Esophagus squamous epithelium (tissue), 5 donors: ENCODE data around the gene TRMT6. TPM values are rescaled to one million over a fixed set of nuclear protein-coding genes. Genes with fewer than 3 reads are reported as not detected.

Experiments used
- DNase-seq: peaks from one replicate; lab custom pipeline; 2025; lab: John Stamatoyannopoulos, UW
- H3K27ac ChIP-seq, 4 donors: fragments of 200-600 bp; sonication (generic); one replicate each; pipeline ENCODE4 v1.5.1; 2016 to 2019; ENCODE audit warnings: mild to moderate bottlenecking in 1 of 4
- H3K27me3 ChIP-seq, 4 donors: fragments of 200-600 bp; sonication (generic); 1 replicate in 3 of 4; 2 replicates in 1 of 4; pipeline versions ENCODE4 v1.5.1 to v1.6.0; 2017 to 2021; ENCODE audit warnings: antibody characterized with exemption in 1 of 4
- H3K36me3 ChIP-seq, 3 donors: fragments of 200-600 bp; sonication (generic); one replicate each; pipeline ENCODE4 v1.5.1; 2016 to 2019
- H3K4me1 ChIP-seq, 3 donors: fragments of 200-600 bp; sonication (generic); one replicate each; pipeline ENCODE4 v1.5.1; 2017 to 2019
- H3K4me3 ChIP-seq, 4 donors: fragments of 200-600 bp; sonication (generic); 1 replicate in 3 of 4; 2 replicates in 1 of 4; pipeline ENCODE4 v1.5.1; 2016 to 2019; ENCODE audit warnings: mild to moderate bottlenecking in 2 of 4, moderate library complexity in 1 of 4
- H3K9me3 ChIP-seq, 3 donors: fragments of 200-600 bp; sonication (generic); one replicate each; pipeline ENCODE4 v1.5.1; 2016 to 2019
- POLR2A ChIP-seq, 4 donors: fragments of 450-650 bp; IDR thresholded peaks; one replicate each; pipeline ENCODE4 v1.6.1; 2017; ENCODE audit warnings: antibody characterized with exemption in 4 of 4, mild to moderate bottlenecking in 4 of 4, moderate library complexity in 3 of 4
- WGBS, 2 donors: methylation state at CpG; one replicate each; pipeline ENCODE4 v1.1.5; 2018; 5-methylcytosine and 5-hydroxymethylcytosine counted together
- intact Hi-C: fragments of 100-400 bp; cut with DNase I; formaldehyde crosslinking; loops from one replicate; pipeline ENCODE4 v1.15.0; 2022
- total RNA-seq, 4 donors: library from RNA; depleted of rRNA; stranded (reverse); fragments of >200 nt; gene quantifications; one replicate each; pipeline ENCODE4 v1.1.0, GENCODE V29; 2016
- TF ChIP-seq, protein P1 (sequence below), 6 experiments: fragments of 450-650 bp in 4 of 6; fragments of 200-600 bp in 2 of 6; sonication (generic) in 2 of 6; IDR thresholded peaks; one replicate each; pipeline ENCODE4 v1.5.1; 2016 to 2019; ENCODE audit warnings: antibody characterized with exemption in 6 of 6, mild to moderate bottlenecking in 4 of 6, moderate library complexity in 4 of 6
- donor health status: DM: yes; HTN: yes; CAD: no.

Gene TRMT6
- total RNA-seq, 4 donors from 2014 or later: 8.2 to 19.8 (median 13.8) TPM

DNA sequence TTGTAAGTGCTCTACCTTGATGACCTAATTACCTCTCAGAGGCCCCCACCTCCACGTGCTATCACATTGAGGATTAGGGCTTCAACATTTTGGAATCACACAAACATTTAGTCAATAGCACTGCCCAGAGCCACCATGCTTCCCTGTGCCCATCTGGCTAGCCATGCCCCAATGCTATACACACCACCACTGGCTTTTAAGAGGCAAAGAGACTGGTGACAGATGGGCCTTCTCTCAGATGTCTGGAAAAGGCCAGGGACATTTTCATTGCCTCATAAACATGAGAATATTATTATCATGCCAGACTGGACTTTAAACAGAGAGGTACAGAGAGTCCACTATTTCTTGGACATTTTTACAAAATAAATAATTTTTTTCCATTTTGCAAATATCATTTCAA is 29.8 kb downstream of the TRMT6 start:
- H3K27me3 ChIP-seq: peaks cover 0 to 22% (median 0%) of the 10 kb centered on the region in 4 donors
- no peaks in the 10 kb centered on the region for H3K36me3 ChIP-seq
- H3K4me3 ChIP-seq: no peak overlapping the region
- intact Hi-C loops: no loop called here
- H3K4me1 ChIP-seq: peaks cover 0 to 13% (median 3%) of the 10 kb centered on the region in 3 donors
- H3K27ac ChIP-seq: no peak overlapping the region
- TF ChIP-seq, protein P1, sequence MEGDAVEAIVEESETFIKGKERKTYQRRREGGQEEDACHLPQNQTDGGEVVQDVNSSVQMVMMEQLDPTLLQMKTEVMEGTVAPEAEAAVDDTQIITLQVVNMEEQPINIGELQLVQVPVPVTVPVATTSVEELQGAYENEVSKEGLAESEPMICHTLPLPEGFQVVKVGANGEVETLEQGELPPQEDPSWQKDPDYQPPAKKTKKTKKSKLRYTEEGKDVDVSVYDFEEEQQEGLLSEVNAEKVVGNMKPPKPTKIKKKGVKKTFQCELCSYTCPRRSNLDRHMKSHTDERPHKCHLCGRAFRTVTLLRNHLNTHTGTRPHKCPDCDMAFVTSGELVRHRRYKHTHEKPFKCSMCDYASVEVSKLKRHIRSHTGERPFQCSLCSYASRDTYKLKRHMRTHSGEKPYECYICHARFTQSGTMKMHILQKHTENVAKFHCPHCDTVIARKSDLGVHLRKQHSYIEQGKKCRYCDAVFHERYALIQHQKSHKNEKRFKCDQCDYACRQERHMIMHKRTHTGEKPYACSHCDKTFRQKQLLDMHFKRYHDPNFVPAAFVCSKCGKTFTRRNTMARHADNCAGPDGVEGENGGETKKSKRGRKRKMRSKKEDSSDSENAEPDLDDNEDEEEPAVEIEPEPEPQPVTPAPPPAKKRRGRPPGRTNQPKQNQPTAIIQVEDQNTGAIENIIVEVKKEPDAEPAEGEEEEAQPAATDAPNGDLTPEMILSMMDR (IDR thresholded peaks at IDR 0.05): no peak
- TF ChIP-seq POLR2A (IDR thresholded peaks at IDR 0.05): no peak
- H3K9me3 ChIP-seq: no peaks in the 10 kb centered on the region
- 36 to 45% methylated on average over 1 of the region's 1 CpG for WGBS, 2 donors
- no peak for DNase-seq

DNA sequence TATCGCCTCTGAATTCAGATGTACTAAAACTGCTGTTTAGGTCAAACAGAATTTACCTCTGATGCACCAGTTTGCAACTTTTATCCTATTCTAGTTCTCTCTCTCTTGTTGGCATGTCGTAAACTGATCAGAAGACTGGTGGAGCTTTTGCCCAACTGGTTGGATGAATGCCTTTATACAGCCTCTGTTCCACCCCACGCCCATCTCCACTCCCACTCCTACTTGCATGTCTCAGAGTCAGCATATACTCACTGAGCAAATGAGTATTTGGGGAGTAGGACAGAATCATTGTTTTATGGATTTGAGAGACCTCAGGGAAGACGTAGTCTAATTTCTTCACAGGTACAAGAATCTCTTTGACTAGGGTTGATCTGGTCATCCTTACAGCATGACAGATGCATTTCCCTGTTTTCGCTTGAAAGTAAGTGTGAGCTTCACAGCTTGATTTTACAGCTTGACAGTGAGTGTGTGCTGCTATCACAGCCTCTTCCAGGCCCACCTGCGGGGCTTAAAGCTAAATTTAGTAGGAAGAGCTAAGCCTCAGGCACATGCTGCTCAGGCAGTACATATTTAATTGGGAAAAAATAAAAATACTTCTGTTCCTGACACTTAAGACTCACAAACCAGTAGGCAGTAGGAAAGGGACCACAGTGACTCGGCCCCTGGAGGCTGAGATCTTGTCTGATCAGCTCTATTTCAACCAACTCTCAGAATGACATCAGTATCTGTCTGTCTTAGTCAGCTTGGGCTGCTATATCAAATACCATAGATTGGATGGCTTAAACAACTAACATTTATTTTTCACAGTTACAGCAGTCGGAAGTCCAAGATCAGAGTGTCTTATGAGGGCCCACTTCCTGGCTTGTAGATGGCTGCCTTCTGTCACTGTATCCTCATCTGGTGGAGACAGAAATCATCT is 30.4 kb downstream of the TRMT6 start:
- 38 to 50% methylated on average over 8 of the region's 8 CpGs for WGBS, 2 donors
- intact Hi-C loops: no loop called here
- Histone ChIP-seq H3K27ac (no peak overlapping the region), H3K36me3 (no peaks in the 10 kb centered on the region), H3K4me3 (no peak overlapping the region), H3K4me1 (peaks cover 0 to 13% (median 3%) of the 10 kb centered on the region in 3 donors), H3K9me3 (no peaks in the 10 kb centered on the region), H3K27me3 (peaks cover 0 to 22% (median 0%) of the 10 kb centered on the region in 4 donors)
- TF ChIP-seq POLR2A (IDR thresholded peaks at IDR 0.05): no peak
- TF ChIP-seq, protein P1 (IDR thresholded peaks at IDR 0.05): no peak
- DNase-seq: no peak

DNA sequence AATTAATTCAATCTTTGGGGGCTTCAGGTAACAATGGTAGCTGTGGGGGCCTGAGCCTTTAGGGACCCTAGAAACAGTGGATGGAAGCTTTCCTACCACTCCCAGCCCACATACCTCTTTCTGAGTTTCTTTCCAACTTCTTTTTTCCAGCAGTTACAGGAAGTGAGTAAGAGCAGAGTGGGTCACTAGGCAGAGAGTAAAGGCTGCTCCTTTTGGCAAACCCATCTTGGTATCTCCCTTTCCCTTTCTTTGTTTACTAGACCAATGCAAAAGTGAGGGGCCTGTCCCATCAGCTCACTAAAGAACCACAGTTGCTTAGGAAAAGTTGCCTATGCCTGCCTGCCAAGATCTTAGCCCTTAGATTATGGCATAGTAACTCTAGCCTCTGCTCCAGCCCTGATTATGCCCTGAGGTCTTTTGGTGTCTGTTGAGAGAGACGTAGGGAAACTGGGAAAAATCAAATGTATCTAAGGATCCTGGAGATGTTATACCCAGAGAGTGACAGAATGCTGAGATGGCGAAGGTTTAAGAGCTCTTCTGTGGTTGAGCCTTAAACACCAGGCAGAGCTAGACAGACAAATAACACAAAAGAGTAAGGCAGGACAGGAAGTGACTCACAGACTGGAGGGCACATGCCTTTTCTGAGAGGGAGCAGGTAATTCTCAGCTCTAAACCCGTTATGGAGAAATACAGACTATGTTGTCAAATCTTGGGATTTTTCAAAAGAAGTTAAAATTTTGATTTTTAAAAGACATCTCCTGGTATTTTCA is 31.3 kb downstream of the TRMT6 start:
- no peak for DNase-seq

DNA sequence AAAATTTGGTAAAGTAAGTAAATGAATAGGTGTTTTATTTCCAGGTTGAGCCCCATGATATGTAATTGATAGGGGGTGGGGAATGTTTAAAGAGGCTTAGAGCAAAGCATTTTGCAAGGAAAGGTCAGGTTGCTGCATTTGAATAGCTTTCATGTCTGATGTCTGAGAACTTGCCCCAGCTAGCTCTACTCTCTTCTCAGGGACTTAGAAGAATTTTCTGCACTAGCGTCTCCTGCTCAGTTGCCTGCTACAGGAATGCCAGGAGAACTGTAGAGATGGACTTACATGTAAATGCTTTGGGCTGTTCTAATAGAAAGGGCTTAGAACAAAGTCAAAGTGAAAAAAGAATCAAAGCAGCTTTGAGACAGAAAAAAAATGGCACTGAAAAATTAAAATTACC is 35.5 kb downstream of the TRMT6 start:
- no peak for DNase-seq
- Histone ChIP-seq H3K27ac (no peak overlapping the region), H3K9me3 (no peaks in the 10 kb centered on the region), H3K27me3 (peaks cover 0 to 38% (median 6%) of the 10 kb centered on the region in 4 donors), H3K4me3 (no peak overlapping the region), H3K4me1 (peaks cover 3 to 21% (median 11%) of the 10 kb centered on the region in 3 donors), H3K36me3 (no peaks in the 10 kb centered on the region)
- intact Hi-C loops: no loop called here
- TF ChIP-seq, protein P1 (IDR thresholded peaks at IDR 0.05): no peak
- no peak for TF ChIP-seq POLR2A (IDR thresholded peaks at IDR 0.05)
- WGBS, 2 donors: 0% methylated on average over 1 of the region's 1 CpG; no CpG with 5 or more reads in 1 of the 2 donors

More for the DNA sequence above, 31.3 kb downstream of the TRMT6 start:
- intact Hi-C loops: no loop called here
- Histone ChIP-seq H3K27me3 (peaks cover 0 to 23% (median 0%) of the 10 kb centered on the region in 4 donors), H3K36me3 (no peaks in the 10 kb centered on the region), H3K27ac (no peak overlapping the region), H3K4me3 (no peak overlapping the region), H3K4me1 (peaks cover 0 to 13% (median 3%) of the 10 kb centered on the region in 3 donors), H3K9me3 (no peaks in the 10 kb centered on the region)
- WGBS, 2 donors: 9 to 24% methylated on average over 3 of the region's 3 CpGs
- TF ChIP-seq, protein P1 (IDR thresholded peaks at IDR 0.05): no peak
